ENCODE measurements around the gene CACNA1D. TPM values are rescaled to one million over a fixed set of nuclear protein-coding genes. Genes with fewer than 3 reads are reported as not detected.

CACNA1D gene
- total RNA-seq, 1 experiment from 2014 or later: 1.1 TPM

DNA sequence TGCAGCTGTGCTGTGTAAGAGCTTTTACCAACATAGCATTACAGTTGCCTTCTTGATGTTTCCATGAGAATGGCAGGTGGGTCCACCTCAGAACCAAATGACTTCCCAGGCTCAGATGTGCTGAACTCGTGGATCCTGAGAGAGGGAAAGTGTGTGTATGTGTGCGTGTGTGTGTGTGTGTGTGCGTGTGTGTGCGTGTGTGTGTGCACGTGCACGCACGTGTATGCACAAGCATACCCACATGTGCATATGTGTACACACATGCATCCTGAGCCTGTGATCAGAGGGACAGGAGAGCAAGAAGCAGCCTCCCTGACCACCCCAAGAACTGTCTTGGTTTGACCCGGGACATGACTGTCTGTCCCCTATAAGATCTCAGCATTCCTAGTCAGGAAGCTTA lies 303.7 kb downstream of the CACNA1D start:
- no peaks in the 10 kb centered on the region for H3K27me3 ChIP-seq (ENCODE audit: insufficient read depth, low read length)
- intact Hi-C loops (cut with micrococcal nuclease): no loop called here
- H4K20me1 ChIP-seq (ENCODE audit: insufficient read depth): no peaks in the 10 kb centered on the region
- H3K36me3 ChIP-seq (ENCODE audit: control insufficient read depth in 1 of 2, insufficient read depth in 2 of 2, low read length in 2 of 2): no peaks in the 10 kb centered on the region
- H2AFZ ChIP-seq (ENCODE audit: low read depth, low read length, poor library complexity, severe bottlenecking): no peak overlapping the region
- H3K4me2 ChIP-seq (ENCODE audit: low read length): no peak overlapping the region
- no peak overlapping the region for H3K4me3 ChIP-seq (replicated peaks in 1 of 2; ENCODE audit: low read depth in 1 of 2, low read length in 2 of 2)
- DNase-seq (ENCODE audit: low read depth, low spot score) (no peak), ATAC-seq (no peak)
- POLR2A ChIA-PET: no interaction called here
- CTCF ChIA-PET: no interaction called here
- no peak overlapping the region for H3K9ac ChIP-seq (ENCODE audit: low read length)
- no peaks in the 10 kb centered on the region for H3K9me3 ChIP-seq (ENCODE audit: control insufficient read depth in 1 of 2, insufficient read depth in 1 of 2, low read depth in 1 of 2, low read length in 2 of 2)
- H3K27ac ChIP-seq (ENCODE audit: low read depth, low read length): no peak overlapping the region
- RAD21 ChIA-PET (ENCODE audit: low non-redundant PET in 1 of 2, low total read pairs in 2 of 2, uncharacterized antibody in 2 of 2, unreplicated experiment in 2 of 2): no interaction called here
- TF ChIP-seq YY1 (IDR thresholded peaks at IDR 0.05; ENCODE audit: extremely low read depth, insufficient replicate concordance, low read depth, low read length) (no peak), EGR1 (IDR thresholded peaks at IDR 0.05; ENCODE audit: low read depth) (no peak), TCF7L2 (IDR thresholded peaks at IDR 0.05; ENCODE audit: borderline replicate concordance, extremely low read depth, insufficient read depth, insufficient read length) (no peak), FOSL1 (IDR thresholded peaks at IDR 0.05; ENCODE audit: low read depth) (no peak), CEBPB (IDR thresholded peaks at IDR 0.05; ENCODE audit: low read depth) (no peak)
- TF ChIP-seq, protein P1, sequence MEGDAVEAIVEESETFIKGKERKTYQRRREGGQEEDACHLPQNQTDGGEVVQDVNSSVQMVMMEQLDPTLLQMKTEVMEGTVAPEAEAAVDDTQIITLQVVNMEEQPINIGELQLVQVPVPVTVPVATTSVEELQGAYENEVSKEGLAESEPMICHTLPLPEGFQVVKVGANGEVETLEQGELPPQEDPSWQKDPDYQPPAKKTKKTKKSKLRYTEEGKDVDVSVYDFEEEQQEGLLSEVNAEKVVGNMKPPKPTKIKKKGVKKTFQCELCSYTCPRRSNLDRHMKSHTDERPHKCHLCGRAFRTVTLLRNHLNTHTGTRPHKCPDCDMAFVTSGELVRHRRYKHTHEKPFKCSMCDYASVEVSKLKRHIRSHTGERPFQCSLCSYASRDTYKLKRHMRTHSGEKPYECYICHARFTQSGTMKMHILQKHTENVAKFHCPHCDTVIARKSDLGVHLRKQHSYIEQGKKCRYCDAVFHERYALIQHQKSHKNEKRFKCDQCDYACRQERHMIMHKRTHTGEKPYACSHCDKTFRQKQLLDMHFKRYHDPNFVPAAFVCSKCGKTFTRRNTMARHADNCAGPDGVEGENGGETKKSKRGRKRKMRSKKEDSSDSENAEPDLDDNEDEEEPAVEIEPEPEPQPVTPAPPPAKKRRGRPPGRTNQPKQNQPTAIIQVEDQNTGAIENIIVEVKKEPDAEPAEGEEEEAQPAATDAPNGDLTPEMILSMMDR (IDR thresholded peaks at IDR 0.05 in 2 of 3, conservative IDR thresholded peaks at IDR 0.05 in 1 of 3; ENCODE audit: borderline replicate concordance in 1 of 3, insufficient read depth in 1 of 3, low read depth in 2 of 3, low read length in 2 of 3): no peak
- TF ChIP-seq, protein P2, sequence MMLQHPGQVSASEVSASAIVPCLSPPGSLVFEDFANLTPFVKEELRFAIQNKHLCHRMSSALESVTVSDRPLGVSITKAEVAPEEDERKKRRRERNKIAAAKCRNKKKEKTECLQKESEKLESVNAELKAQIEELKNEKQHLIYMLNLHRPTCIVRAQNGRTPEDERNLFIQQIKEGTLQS (IDR thresholded peaks at IDR 0.05): no peak
- peaks cover 0 to 12% of the 10 kb centered on the region in 2 experiments; a peak in 1 of 4 replicates for H3K4me1 ChIP-seq (ENCODE audit: control insufficient read depth in 1 of 2, insufficient read depth in 2 of 2, low read length in 2 of 2)
- no peaks in the 10 kb centered on the region for H3K79me2 ChIP-seq (ENCODE audit: insufficient read depth, low read length)
- H3K9me2 ChIP-seq (ENCODE audit: insufficient read depth): no peaks in the 10 kb centered on the region
- BruUV-seq (replicated peaks): no TSS peak

GRCh38 chr3:53799338-53799865 lies 305.0 kb downstream of the CACNA1D start:
- POLR2A ChIA-PET: no interaction called here
- Histone ChIP-seq H3K27me3 (ENCODE audit: insufficient read depth, low read length) (no peaks in the 10 kb centered on the region), H3K4me1 (ENCODE audit: control insufficient read depth in 1 of 2, insufficient read depth in 2 of 2, low read length in 2 of 2) (peaks cover under 1 to 16% of the 10 kb centered on the region in 2 experiments; a peak in 3 of 4 replicates), H2AFZ (ENCODE audit: low read depth, low read length, poor library complexity, severe bottlenecking) (no peak overlapping the region), H3K9ac (ENCODE audit: low read length) (no peak overlapping the region), H3K36me3 (ENCODE audit: control insufficient read depth in 1 of 2, insufficient read depth in 2 of 2, low read length in 2 of 2) (no peaks in the 10 kb centered on the region), H4K20me1 (ENCODE audit: insufficient read depth) (no peaks in the 10 kb centered on the region), H3K79me2 (ENCODE audit: insufficient read depth, low read length) (no peaks in the 10 kb centered on the region), H3K27ac (ENCODE audit: low read depth, low read length) (no peak overlapping the region), H3K4me3 (replicated peaks in 1 of 2; ENCODE audit: low read depth in 1 of 2, low read length in 2 of 2) (no peak overlapping the region), H3K9me2 (ENCODE audit: insufficient read depth) (no peaks in the 10 kb centered on the region), H3K9me3 (ENCODE audit: control insufficient read depth in 1 of 2, insufficient read depth in 1 of 2, low read depth in 1 of 2, low read length in 2 of 2) (no peaks in the 10 kb centered on the region), H3K4me2 (ENCODE audit: low read length) (no peak overlapping the region)
- DNase-seq (ENCODE audit: low read depth, low spot score): no peak
- no peak for ATAC-seq
- CTCF ChIA-PET: no interaction called here
- intact Hi-C loops (cut with micrococcal nuclease): no loop called here
- BruUV-seq (replicated peaks): no TSS peak
- RAD21 ChIA-PET (ENCODE audit: low non-redundant PET in 1 of 2, low total read pairs in 2 of 2, uncharacterized antibody in 2 of 2, unreplicated experiment in 2 of 2): no interaction called here
- TF ChIP-seq, protein P1 (IDR thresholded peaks at IDR 0.05 in 2 of 3, conservative IDR thresholded peaks at IDR 0.05 in 1 of 3; ENCODE audit: borderline replicate concordance in 1 of 3, insufficient read depth in 1 of 3, low read depth in 2 of 3, low read length in 2 of 3): no peak
- no peak for TF ChIP-seq CBX3 (IDR thresholded peaks at IDR 0.05; ENCODE audit: low read depth)
- TF ChIP-seq EZH2 (IDR thresholded peaks at IDR 0.05): no peak
- no peak for TF ChIP-seq YY1 (IDR thresholded peaks at IDR 0.05; ENCODE audit: extremely low read depth, insufficient replicate concordance, low read depth, low read length)
- TF ChIP-seq REST (IDR thresholded peaks at IDR 0.05; ENCODE audit: low read depth): no peak
- no peak for TF ChIP-seq FOSL1 (IDR thresholded peaks at IDR 0.05; ENCODE audit: low read depth)

Data from HCT116 (cell line).